DOHH2 (cell line): ENCODE measurements around the gene USPL1.

Experiments used
- H3F3A ChIP-seq: fragments of 200-600 bp; sonication (generic), shearing (Covaris generic); 2 replicates; pipeline ENCODE4 v1.6.0; 2016; ENCODE audit warnings: antibody characterized with exemption, mild to moderate bottlenecking; ENCODE audit not compliant: control insufficient read depth, insufficient read depth
- H3K27ac ChIP-seq: fragments of 200-600 bp; sonication (generic); 2 replicates; pipeline ENCODE4 v1.5.1; 2014; ENCODE audit warnings: low read depth, mild to moderate bottlenecking, low read length, moderate library complexity
- H3K27me3 ChIP-seq: fragments of 200-600 bp; sonication (generic); 2 replicates; pipeline ENCODE4 v1.6.1; 2014; ENCODE audit warnings: mild to moderate bottlenecking, low read length, mixed read lengths; ENCODE audit not compliant: control insufficient read depth
- H3K36me3 ChIP-seq: fragments of 200-600 bp; sonication (generic); 2 replicates; pipeline ENCODE4 v1.6.1; 2014; ENCODE audit warnings: mild to moderate bottlenecking, low read length, moderate library complexity, mixed read lengths; ENCODE audit not compliant: control insufficient read depth
- H3K4me1 ChIP-seq: fragments of 200-600 bp; sonication (generic); 2 replicates; pipeline ENCODE4 v1.6.1; 2014; ENCODE audit warnings: mild to moderate bottlenecking, low read length, mixed read lengths; ENCODE audit not compliant: control insufficient read depth
- H3K4me2 ChIP-seq: fragments of 200-600 bp; sonication (generic); 2 replicates; pipeline ENCODE4 v1.6.0; 2014; ENCODE audit warnings: mild to moderate bottlenecking, low read length, moderate library complexity
- H3K4me3 ChIP-seq: fragments of 200-600 bp; sonication (generic); 2 replicates; pipeline ENCODE4 v1.5.1; 2014; ENCODE audit warnings: mild to moderate bottlenecking, low read length, mixed read lengths
- H3K79me2 ChIP-seq: fragments of 200-600 bp; sonication (generic); 2 replicates; pipeline ENCODE4 v1.6.1; 2014; ENCODE audit warnings: mild to moderate bottlenecking, low read length, mixed read lengths; ENCODE audit not compliant: control insufficient read depth
- H3K9me2 ChIP-seq: fragments of 200-600 bp; sonication (generic); replicated peaks from 2 replicates; pipeline ENCODE4 v1.6.1; 2014; ENCODE audit warnings: mild to moderate bottlenecking, low read length, mixed read lengths; ENCODE audit not compliant: control insufficient read depth
- H3K9me3 ChIP-seq: fragments of 200-600 bp; sonication (generic); 2 replicates; pipeline ENCODE4 v1.6.1; 2014; ENCODE audit warnings: antibody characterized with exemption, low read length, mixed read lengths; ENCODE audit not compliant: control insufficient read depth, insufficient read depth
- H4K20me1 ChIP-seq: fragments of 200-600 bp; sonication (generic); 2 replicates; pipeline ENCODE4 v1.6.0; 2014; ENCODE audit warnings: low read depth, mild to moderate bottlenecking, antibody characterized with exemption, low read length, moderate library complexity; ENCODE audit not compliant: control insufficient read depth, insufficient read depth
- EZH2phosphoT487 ChIP-seq: fragments of 200-600 bp; sonication (generic); IDR thresholded peaks from 2 replicates; pipeline ENCODE4 v1.6.1; 2017; ENCODE audit warnings: borderline replicate concordance, mild to moderate bottlenecking, antibody characterized with exemption, low read length, moderate library complexity, mixed read lengths
- TF ChIP-seq, protein P1 (sequence below): fragments of 200-600 bp; sonication (generic); IDR thresholded peaks from one replicate; pipeline ENCODE4 v1.5.1; 2014; ENCODE audit warnings: antibody characterized with exemption, mild to moderate bottlenecking, low read depth, low read length; ENCODE audit not compliant: poor library complexity, severe bottlenecking

The USPL1 gene

DNA sequence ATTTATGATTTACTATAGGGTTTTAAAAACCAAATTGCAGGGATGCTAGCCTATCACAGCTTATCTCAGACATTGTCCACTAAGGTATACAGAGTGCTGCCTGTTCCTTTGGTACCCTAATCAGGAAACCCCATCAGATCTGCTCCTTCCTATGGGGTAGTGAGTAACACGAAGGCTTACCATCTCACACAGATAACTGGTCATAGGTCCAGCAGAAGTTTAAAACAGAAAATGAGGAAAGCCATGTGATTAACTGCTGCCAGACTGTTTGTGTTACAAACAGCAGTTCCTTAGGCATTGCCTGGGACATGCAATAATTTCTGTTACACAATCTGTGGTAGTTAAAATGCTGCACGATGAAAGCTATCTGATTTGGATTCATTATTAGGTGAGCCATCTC, 64.1 kb downstream of the USPL1 start:
- Histone ChIP-seq H3K27me3 (0 out of 2 replicates have a peak, but pooled peaks cover 7% of the 10 kb centered on the region), H3K27ac (no peak overlapping the region), H3K4me3 (no peak overlapping the region), H3K4me1 (peaks cover 7% of the 10 kb centered on the region), H3K9me2 (no peaks in the 10 kb centered on the region), H3K4me2 (no peak overlapping the region), H3F3A (peaks cover 5% of the 10 kb centered on the region; the same call in 1 of the 2 replicates), H4K20me1 (no peaks in the 10 kb centered on the region), H3K79me2 (no peaks in the 10 kb centered on the region), H3K36me3 (no peaks in the 10 kb centered on the region), H3K9me3 (no peaks in the 10 kb centered on the region)
- TF ChIP-seq, protein P1, sequence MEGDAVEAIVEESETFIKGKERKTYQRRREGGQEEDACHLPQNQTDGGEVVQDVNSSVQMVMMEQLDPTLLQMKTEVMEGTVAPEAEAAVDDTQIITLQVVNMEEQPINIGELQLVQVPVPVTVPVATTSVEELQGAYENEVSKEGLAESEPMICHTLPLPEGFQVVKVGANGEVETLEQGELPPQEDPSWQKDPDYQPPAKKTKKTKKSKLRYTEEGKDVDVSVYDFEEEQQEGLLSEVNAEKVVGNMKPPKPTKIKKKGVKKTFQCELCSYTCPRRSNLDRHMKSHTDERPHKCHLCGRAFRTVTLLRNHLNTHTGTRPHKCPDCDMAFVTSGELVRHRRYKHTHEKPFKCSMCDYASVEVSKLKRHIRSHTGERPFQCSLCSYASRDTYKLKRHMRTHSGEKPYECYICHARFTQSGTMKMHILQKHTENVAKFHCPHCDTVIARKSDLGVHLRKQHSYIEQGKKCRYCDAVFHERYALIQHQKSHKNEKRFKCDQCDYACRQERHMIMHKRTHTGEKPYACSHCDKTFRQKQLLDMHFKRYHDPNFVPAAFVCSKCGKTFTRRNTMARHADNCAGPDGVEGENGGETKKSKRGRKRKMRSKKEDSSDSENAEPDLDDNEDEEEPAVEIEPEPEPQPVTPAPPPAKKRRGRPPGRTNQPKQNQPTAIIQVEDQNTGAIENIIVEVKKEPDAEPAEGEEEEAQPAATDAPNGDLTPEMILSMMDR, result no peak
- no peak for TF ChIP-seq EZH2phosphoT487

DNA sequence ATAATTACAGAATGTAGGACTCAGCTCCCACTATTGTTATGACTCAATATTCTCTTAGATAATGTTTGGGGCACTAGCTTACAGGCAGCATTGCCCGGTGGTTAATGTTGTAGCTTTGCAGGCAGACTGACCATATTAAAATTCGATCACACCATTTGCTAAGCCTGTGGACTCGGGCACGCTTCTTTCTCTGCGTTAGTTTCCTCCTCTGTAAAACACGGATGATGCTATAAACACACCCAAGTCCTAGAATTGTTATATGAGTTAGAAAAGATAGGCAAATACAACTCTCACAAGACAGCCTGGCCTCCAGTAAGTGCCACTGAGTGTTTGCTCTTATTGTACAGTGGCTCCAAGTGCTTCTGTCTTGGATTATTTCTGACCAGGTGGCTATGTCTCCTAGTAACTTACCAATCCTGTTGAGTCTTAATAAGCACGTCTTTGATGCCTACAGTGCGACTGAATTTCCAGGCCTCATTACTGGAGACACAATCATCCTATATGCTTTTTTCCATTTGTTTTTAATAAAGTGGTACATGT, 67.7 kb downstream of the USPL1 start:
- Histone ChIP-seq H3K27ac (no peak overlapping the region), H3K9me2 (no peaks in the 10 kb centered on the region), H3K79me2 (no peaks in the 10 kb centered on the region), H4K20me1 (no peaks in the 10 kb centered on the region), H3K4me2 (no peak overlapping the region), H3F3A (no peaks in the 10 kb centered on the region), H3K36me3 (no peaks in the 10 kb centered on the region), H3K27me3 (peaks cover 10% of the 10 kb centered on the region), H3K4me1 (peaks cover 11% of the 10 kb centered on the region), H3K9me3 (no peaks in the 10 kb centered on the region), H3K4me3 (no peak overlapping the region)
- TF ChIP-seq EZH2phosphoT487, result no peak
- TF ChIP-seq, protein P1, result no peak

DNA sequence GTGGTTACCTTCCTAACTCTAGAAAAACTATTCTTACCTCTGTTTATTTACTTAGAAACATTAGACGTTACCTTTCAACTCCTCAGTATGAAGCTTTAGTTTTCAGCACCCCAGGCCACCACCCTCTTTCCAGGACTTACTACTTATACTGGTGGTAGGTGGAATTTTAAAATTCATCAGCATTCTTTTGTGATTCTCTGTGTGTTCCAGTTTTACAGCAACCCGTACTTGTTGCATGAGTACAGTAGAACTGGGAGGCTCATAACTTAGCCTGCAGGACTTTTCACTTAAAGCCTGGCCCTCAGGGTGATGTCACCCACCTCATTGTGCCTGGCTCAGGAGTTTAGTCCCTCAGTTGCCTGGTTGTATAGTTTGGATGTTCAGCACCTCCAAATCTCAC, 68.3 kb downstream of the USPL1 start:
- H3K4me2 ChIP-seq, result no peak overlapping the region
- no peaks in the 10 kb centered on the region for H3K36me3 ChIP-seq

More for the DNA sequence above, 68.3 kb downstream of the USPL1 start:
- no peak overlapping the region for H3K4me3 ChIP-seq
- H3K9me3 ChIP-seq, result no peaks in the 10 kb centered on the region
- no peak for TF ChIP-seq EZH2phosphoT487
- TF ChIP-seq, protein P1, result no peak
- peaks cover 10% of the 10 kb centered on the region for H3K27me3 ChIP-seq
- peaks cover 17% of the 10 kb centered on the region for H3K4me1 ChIP-seq
- no peak overlapping the region for H3K27ac ChIP-seq
- no peaks in the 10 kb centered on the region for H3F3A ChIP-seq
- no peaks in the 10 kb centered on the region for H4K20me1 ChIP-seq
- H3K79me2 ChIP-seq, result no peaks in the 10 kb centered on the region
- no peaks in the 10 kb centered on the region for H3K9me2 ChIP-seq
